Eye (tissue), 1 donor: ENCODE measurements around the gene CDKL2.
A peak's percentile ranks its signal among the peaks of the same experiment; 100 is the strongest.
"Not testable (repeated sequence)": the region's sequence is repeated elsewhere in the genome, so short reads cannot be mapped to it uniquely, and the experiment has no call there.

Experiments used
- DNase-seq: peaks from one replicate; pipeline ENCODE4 v3.0.0-alpha.2; 2015

CDKL2 gene

GRCh38 chr4:75630174-75630936 lies at the start of gene CDKL2:
Gene CDKL2, minus strand, starts transcription at chr4:75630528. Its CDS starts 4,540 bp downstream, at chr4:75625988.
- DNase-seq, result peak; percentile 96

GRCh38 chr4:75678965-75679364 lies 48.6 kb upstream of the CDKL2 start:
- no peak for DNase-seq

GRCh38 chr4:75678473-75678872 lies 48.1 kb upstream of the CDKL2 start:
- DNase-seq, result no peak

GRCh38 chr4:75675004-75675531 lies 44.7 kb upstream of the CDKL2 start:
- DNase-seq, result no peak

GRCh38 chr4:75673959-75674328 lies 43.6 kb upstream of the CDKL2 start:
- no peak for DNase-seq

- peak; percentile 99 for DNase-seq
These were observed 43.0 kb upstream of the CDKL2 start, which contains the start of gene G3BP2 for GRCh38 chr4:75673027-75673958. Gene G3BP2, minus strand, starts transcription at chr4:75673411. Its CDS starts 11,386 bp downstream, at chr4:75662025.

- DNase-seq, result peak; percentile 90
These were observed 42.2 kb upstream of the CDKL2 start for GRCh38 chr4:75672461-75673026.

GRCh38 chr4:75671802-75672421 lies 41.6 kb upstream of the CDKL2 start:
- DNase-seq, result no peak

GRCh38 chr4:75668596-75668995 lies 38.3 kb upstream of the CDKL2 start:
- DNase-seq, result no peak

GRCh38 chr4:75667636-75668035 lies 37.3 kb upstream of the CDKL2 start:
- not testable (repeated sequence) for DNase-seq

- no peak for DNase-seq
These were observed 36.0 kb upstream of the CDKL2 start for GRCh38 chr4:75666299-75666698.

GRCh38 chr4:75664604-75665003 lies 34.3 kb upstream of the CDKL2 start:
- not testable (repeated sequence) for DNase-seq

GRCh38 chr4:75662626-75663025 lies 32.3 kb upstream of the CDKL2 start:
- DNase-seq, result no peak

- no peak for DNase-seq
These were observed 30.2 kb upstream of the CDKL2 start for GRCh38 chr4:75660491-75660890.

GRCh38 chr4:75659512-75660031 lies 29.2 kb upstream of the CDKL2 start:
- no peak for DNase-seq

GRCh38 chr4:75658876-75659275 lies 28.5 kb upstream of the CDKL2 start:
- no peak for DNase-seq

- no peak for DNase-seq
These were observed 25.2 kb upstream of the CDKL2 start for GRCh38 chr4:75655562-75655961.

GRCh38 chr4:75654905-75655304 lies 24.6 kb upstream of the CDKL2 start:
- DNase-seq, result no peak

- no peak for DNase-seq
These were observed 23.6 kb upstream of the CDKL2 start for GRCh38 chr4:75653845-75654503.

- DNase-seq, result no peak
These were observed 13.8 kb upstream of the CDKL2 start for GRCh38 chr4:75644095-75644494.

GRCh38 chr4:75643651-75644050 lies 13.3 kb upstream of the CDKL2 start:
- DNase-seq, result no peak
